Measurements from ENCODE around the gene TBC1D22A.
"Not testable (repeated sequence)": the region's sequence is repeated elsewhere in the genome, so short reads cannot be mapped to it uniquely, and the experiment has no call there.

TBC1D22A gene

GRCh38 chr22:47131632-47132427 is 369.4 kb downstream of the TBC1D22A start:
- no peak for DNase-seq

GRCh38 chr22:47132428-47132825 is 370.0 kb downstream of the TBC1D22A start:
- DNase-seq, result no peak

GRCh38 chr22:47133061-47133969 is 370.9 kb downstream of the TBC1D22A start:
- no peak for DNase-seq

- DNase-seq, result no peak
Observed at GRCh38 chr22:47134222-47134621, 371.8 kb downstream of the TBC1D22A start.

- no peak for DNase-seq
Observed at GRCh38 chr22:47135338-47135737, 372.9 kb downstream of the TBC1D22A start.

GRCh38 chr22:47136050-47136449 is 373.6 kb downstream of the TBC1D22A start:
- DNase-seq, result no peak

GRCh38 chr22:47136671-47137070 is 374.2 kb downstream of the TBC1D22A start:
- no peak for DNase-seq

- DNase-seq, result no peak
Observed at GRCh38 chr22:47139013-47139789, 376.8 kb downstream of the TBC1D22A start.

GRCh38 chr22:47139790-47140119 is 377.3 kb downstream of the TBC1D22A start:
- DNase-seq, result peak in 1 of 2 experiments; percentile 49

- not testable (repeated sequence) for DNase-seq
Observed at GRCh38 chr22:47140975-47141374, 378.5 kb downstream of the TBC1D22A start.

- no peak for DNase-seq
Observed at GRCh38 chr22:47142427-47143046, 380.1 kb downstream of the TBC1D22A start.

- DNase-seq, result no peak
Observed at GRCh38 chr22:47143249-47143938, 380.9 kb downstream of the TBC1D22A start.

GRCh38 chr22:47144076-47144765 is 381.8 kb downstream of the TBC1D22A start:
- no peak for DNase-seq

GRCh38 chr22:47144791-47145425 is 382.5 kb downstream of the TBC1D22A start:
- no peak for DNase-seq

GRCh38 chr22:47145883-47146282 is 383.4 kb downstream of the TBC1D22A start:
- DNase-seq, result no peak

GRCh38 chr22:47146391-47146790 is 383.9 kb downstream of the TBC1D22A start:
- peak in 1 of 2 experiments; percentile 17 for DNase-seq

- DNase-seq, result peak; percentile 45 to 76
Observed at GRCh38 chr22:47146941-47147340, 384.5 kb downstream of the TBC1D22A start.

- DNase-seq, result no peak
Observed at GRCh38 chr22:47147572-47147971, 385.1 kb downstream of the TBC1D22A start.

- DNase-seq, result no peak
Observed at GRCh38 chr22:47148510-47148909, 386.1 kb downstream of the TBC1D22A start.

GRCh38 chr22:47148956-47149728 is 386.7 kb downstream of the TBC1D22A start:
- DNase-seq, result no peak
